Neuronal stem cell (in vitro differentiated cells): ENCODE data around the gene DDX3X.
"Not testable (repeated sequence)": the region's sequence is repeated elsewhere in the genome, so short reads cannot be mapped to it uniquely, and the experiment has no call there.

ENCODE experiments used
- DNase-seq: peaks from one replicate; pipeline ENCODE4 v3.0.0-alpha.2; 2013; ENCODE audit warnings: low spot score
- H2AFZ ChIP-seq: one replicate; pipeline ENCODE4 v1.6.1; 2013; ENCODE audit warnings: mild to moderate bottlenecking, low read length, inconsistent platforms
- H2AK5ac ChIP-seq: 2 replicates; pipeline ENCODE4 v1.6.1; 2013; ENCODE audit warnings: low read depth, mild to moderate bottlenecking, inconsistent platforms, low read length, moderate library complexity, mixed read lengths
- H2BK120ac ChIP-seq: 2 replicates; pipeline ENCODE4 v1.6.1; 2013; ENCODE audit warnings: low read depth, mild to moderate bottlenecking, inconsistent platforms, low read length, moderate library complexity, mixed read lengths
- H2BK12ac ChIP-seq: one replicate; pipeline ENCODE4 v1.6.1; 2013; ENCODE audit warnings: low read length, inconsistent platforms
- H2BK15ac ChIP-seq: 2 replicates; pipeline ENCODE4 v1.6.1; 2013; ENCODE audit warnings: mild to moderate bottlenecking, low read length, inconsistent platforms, mixed read lengths
- H2BK5ac ChIP-seq: one replicate; pipeline ENCODE4 v1.6.1; 2013; ENCODE audit warnings: inconsistent platforms, mild to moderate bottlenecking, low read length, moderate library complexity
- H3K14ac ChIP-seq: one replicate; pipeline ENCODE4 v1.6.1; 2013; ENCODE audit warnings: low read length, inconsistent platforms
- H3K18ac ChIP-seq: 2 replicates; pipeline ENCODE4 v1.6.1; 2013; ENCODE audit warnings: low read length, inconsistent platforms
- H3K23ac ChIP-seq: 2 replicates; pipeline ENCODE4 v1.6.1; 2013; ENCODE audit warnings: low read depth, mild to moderate bottlenecking, mixed read lengths, low read length, inconsistent platforms; ENCODE audit not compliant: poor library complexity
- H3K27ac ChIP-seq: replicated peaks from 3 replicates; pipeline ENCODE4 v1.5.1; 2013; ENCODE audit warnings: low read length, inconsistent platforms
- H3K27me3 ChIP-seq, 3 experiments: 2 replicates each; pipeline ENCODE4 v1.6.1; 2013; ENCODE audit warnings: low read length in 3 of 3, mild to moderate bottlenecking in 2 of 3, inconsistent platforms in 1 of 3, low read depth in 1 of 3, mixed read lengths in 1 of 3, moderate library complexity in 1 of 3; ENCODE audit not compliant: control insufficient read depth in 3 of 3, insufficient read depth in 3 of 3
- H3K36me3 ChIP-seq, 2 donors: replicated peaks in 1 of 2; 2 replicates each; pipeline ENCODE4 v1.6.1; 2013; ENCODE audit warnings: low read length in 2 of 2; ENCODE audit not compliant: control insufficient read depth in 2 of 2, insufficient read depth in 2 of 2
- H3K4ac ChIP-seq: 2 replicates; pipeline ENCODE4 v1.6.1; 2013; ENCODE audit warnings: inconsistent platforms, mild to moderate bottlenecking, low read length, moderate library complexity
- H3K4me1 ChIP-seq, 2 donors: 1 replicate in 1 of 2; 2 replicates in 1 of 2; pipeline ENCODE4 v1.6.1; 2013; ENCODE audit warnings: low read length in 2 of 2, low read depth in 1 of 2; ENCODE audit not compliant: control insufficient read depth in 2 of 2, insufficient read depth in 1 of 2
- H3K4me2 ChIP-seq: one replicate; pipeline ENCODE4 v1.6.1; 2013; ENCODE audit warnings: mild to moderate bottlenecking, low read length, inconsistent platforms; ENCODE audit not compliant: insufficient read depth, poor library complexity, severe bottlenecking
- H3K4me3 ChIP-seq, 2 donors: 2 replicates each; pipeline ENCODE4 v1.5.1; 2013; ENCODE audit warnings: low read length in 2 of 2, mild to moderate bottlenecking in 2 of 2, inconsistent platforms in 1 of 2, moderate library complexity in 1 of 2
- H3K79me1 ChIP-seq: one replicate; pipeline ENCODE4 v1.6.1; 2013; ENCODE audit warnings: low read depth, mild to moderate bottlenecking, inconsistent platforms, low read length, moderate library complexity
- H3K9ac ChIP-seq: one replicate; pipeline ENCODE4 v1.6.1; 2013; ENCODE audit warnings: mild to moderate bottlenecking, low read depth, low read length, inconsistent platforms; ENCODE audit not compliant: poor library complexity
- H3K9me3 ChIP-seq, 2 donors: replicated peaks in 1 of 2; 2 replicates each; pipeline versions ENCODE3 to v1.6.1; 2013; ENCODE audit warnings: low read length in 2 of 2, mild to moderate bottlenecking in 2 of 2, inconsistent platforms in 1 of 2, low read depth in 1 of 2, mixed read lengths in 1 of 2, moderate library complexity in 1 of 2; ENCODE audit not compliant: control insufficient read depth in 2 of 2, insufficient read depth in 1 of 2
- H4K8ac ChIP-seq: one replicate; pipeline ENCODE4 v1.6.1; 2013; ENCODE audit warnings: low read depth, mild to moderate bottlenecking, inconsistent platforms, low read length, moderate library complexity
- H4K91ac ChIP-seq: one replicate; pipeline ENCODE4 v1.6.1; 2013; ENCODE audit warnings: low read length, low read depth, mild to moderate bottlenecking, inconsistent platforms; ENCODE audit not compliant: poor library complexity
- WGBS, 2 donors: extraction: QIAGEN DNeasy Blood & Tissue Kit; methylation state at CpG; one replicate each; pipeline ENCODE4 v1.1.7; 2013; ENCODE audit warnings: missing lambda C conversion rate in 2 of 2, mixed read lengths in 1 of 2; ENCODE audit not compliant: insufficient read length in 2 of 2, insufficient replicate concordance in 1 of 2; ENCODE audit errors: extremely low coverage in 2 of 2; 5-methylcytosine and 5-hydroxymethylcytosine counted together

The DDX3X gene

GRCh38 chrX:41397768-41398167 is 63.8 kb downstream of the DDX3X start:
- H2BK120ac ChIP-seq, result no peak overlapping the region
- no peak overlapping the region for H3K23ac ChIP-seq
- H3K4me1 ChIP-seq, result no peaks in the 10 kb centered on the region
- no peak overlapping the region for H4K91ac ChIP-seq
- H2BK5ac ChIP-seq, result no peak overlapping the region
- no peaks in the 10 kb centered on the region for H3K36me3 ChIP-seq
- H3K27me3 ChIP-seq, result no peaks in the 10 kb centered on the region
- H2BK12ac ChIP-seq, result no peak overlapping the region
- no peak overlapping the region for H3K14ac ChIP-seq
- no peaks in the 10 kb centered on the region for H3K79me1 ChIP-seq
- H3K9ac ChIP-seq, result no peak overlapping the region
- H4K8ac ChIP-seq, result no peak overlapping the region
- H3K4me2 ChIP-seq, result no peak overlapping the region
- H2BK15ac ChIP-seq, result no peak overlapping the region
- no peaks in the 10 kb centered on the region for H3K9me3 ChIP-seq
- WGBS, 2 donors, result no CpG with 5 or more reads among the region's 2 CpGs
- no peak overlapping the region for H2AK5ac ChIP-seq
- no peak overlapping the region for H3K4ac ChIP-seq
- H3K18ac ChIP-seq, result no peak overlapping the region
- no peak for DNase-seq
- no peak overlapping the region for H2AFZ ChIP-seq
- no peak overlapping the region for H3K27ac ChIP-seq
- no peak overlapping the region for H3K4me3 ChIP-seq

- not testable (repeated sequence) for H2AK5ac ChIP-seq, H3K9ac ChIP-seq, H3K79me1 ChIP-seq, H3K27me3 ChIP-seq, H3K9me3 ChIP-seq, H3K23ac ChIP-seq, H3K4ac ChIP-seq, H3K4me3 ChIP-seq, H4K91ac ChIP-seq, H2AFZ ChIP-seq, H3K18ac ChIP-seq, H3K4me2 ChIP-seq, H3K4me1 ChIP-seq, DNase-seq, H3K27ac ChIP-seq, H2BK5ac ChIP-seq, H4K8ac ChIP-seq, H3K36me3 ChIP-seq, H2BK120ac ChIP-seq, H2BK15ac ChIP-seq, H2BK12ac ChIP-seq, H3K14ac ChIP-seq
- WGBS, 2 donors, result no CpG with 5 or more reads among the region's 2 CpGs
These were observed 68.6 kb downstream of the DDX3X start for GRCh38 chrX:41402556-41402955.

GRCh38 chrX:41405551-41405950 is 71.6 kb downstream of the DDX3X start:
- no CpG with 5 or more reads among the region's 6 CpGs for WGBS, 2 donors
- Histone ChIP-seq H3K27ac (no peak overlapping the region), H2BK120ac (no peak overlapping the region)

GRCh38 chrX:41406201-41406600 is 72.2 kb downstream of the DDX3X start:
- WGBS, 2 donors, result no CpG with 5 or more reads among the region's 1 CpG
- Histone ChIP-seq H3K79me1 (no peaks in the 10 kb centered on the region), H2BK120ac (no peak overlapping the region)

More at GRCh38 chrX:41405551-41405950, 71.6 kb downstream of the DDX3X start:
- no peaks in the 10 kb centered on the region for H3K9me3 ChIP-seq
- no peak for DNase-seq
- no peak overlapping the region for H3K14ac ChIP-seq
- no peak overlapping the region for H3K4me2 ChIP-seq
- no peak overlapping the region for H2BK15ac ChIP-seq
- H3K4me3 ChIP-seq, result no peak overlapping the region
- H3K4ac ChIP-seq, result no peak overlapping the region
- H3K27me3 ChIP-seq, result no peaks in the 10 kb centered on the region
- no peaks in the 10 kb centered on the region for H3K36me3 ChIP-seq
- H2BK5ac ChIP-seq, result no peak overlapping the region
- H2BK12ac ChIP-seq, result no peak overlapping the region
- H4K91ac ChIP-seq, result no peak overlapping the region
- no peak overlapping the region for H3K23ac ChIP-seq
- H3K4me1 ChIP-seq, result no peaks in the 10 kb centered on the region
- H3K79me1 ChIP-seq, result no peaks in the 10 kb centered on the region
- no peak overlapping the region for H2AK5ac ChIP-seq
- no peak overlapping the region for H3K9ac ChIP-seq
- H2AFZ ChIP-seq, result no peak overlapping the region
- no peak overlapping the region for H4K8ac ChIP-seq
- H3K18ac ChIP-seq, result peak overlapping the region; percentile 35

More at GRCh38 chrX:41406201-41406600, 72.2 kb downstream of the DDX3X start:
- H3K18ac ChIP-seq, result no peak overlapping the region
- H3K27ac ChIP-seq, result no peak overlapping the region
- no peaks in the 10 kb centered on the region for H3K9me3 ChIP-seq
- no peak overlapping the region for H3K4me3 ChIP-seq
- no peak overlapping the region for H2AK5ac ChIP-seq
- H3K27me3 ChIP-seq, result no peaks in the 10 kb centered on the region
- H2BK12ac ChIP-seq, result no peak overlapping the region
- H4K91ac ChIP-seq, result no peak overlapping the region
- H3K4me1 ChIP-seq, result no peaks in the 10 kb centered on the region
- no peak overlapping the region for H3K4me2 ChIP-seq
- no peak overlapping the region for H3K4ac ChIP-seq
- no peak overlapping the region for H3K14ac ChIP-seq
- H4K8ac ChIP-seq, result no peak overlapping the region
- no peak overlapping the region for H3K9ac ChIP-seq
- no peak for DNase-seq
- H3K23ac ChIP-seq, result no peak overlapping the region
- H3K36me3 ChIP-seq, result no peaks in the 10 kb centered on the region
- no peak overlapping the region for H2AFZ ChIP-seq
- no peak overlapping the region for H2BK15ac ChIP-seq
- no peak overlapping the region for H2BK5ac ChIP-seq
